ENCODE results near the gene CLDN8.

Gene CLDN8

GRCh38 chr21:30186242-30186641 is 29.7 kb downstream of the CLDN8 start:
- TF ChIP-seq CTCF (conservative IDR thresholded peaks at IDR 0.05; ENCODE audit: low read depth, low read length) = no peak
- no peak overlapping the region for H3K4me3 ChIP-seq (ENCODE audit: low read length)
- DNase-seq (ENCODE audit: low read depth) = no peak

GRCh38 chr21:30168086-30168485 is 47.8 kb downstream of the CLDN8 start:
- no peak overlapping the region for H3K4me3 ChIP-seq (ENCODE audit: low read length)
- no peak for TF ChIP-seq CTCF (conservative IDR thresholded peaks at IDR 0.05; ENCODE audit: low read depth, low read length)
- DNase-seq (ENCODE audit: low read depth) = no peak

- H3K4me3 ChIP-seq (ENCODE audit: low read length) = no peak within 1 kb of the TSS
- TF ChIP-seq CTCF (conservative IDR thresholded peaks at IDR 0.05; ENCODE audit: low read depth, low read length) = no peak
- no peak for DNase-seq (ENCODE audit: low read depth)
Measured at GRCh38 chr21:30166705-30167104, 49.2 kb downstream of the CLDN8 start, which contains the start of gene CLDN17. TSS of gene CLDN17 (minus strand) at chr21:30166805. CDS start at chr21:30166617, 188 bp downstream.

- no peak for TF ChIP-seq CTCF (conservative IDR thresholded peaks at IDR 0.05; ENCODE audit: low read depth, low read length)
- no peak for DNase-seq (ENCODE audit: low read depth)
- H3K4me3 ChIP-seq (ENCODE audit: low read length) = no peak overlapping the region
Measured at GRCh38 chr21:30166171-30166570, 49.7 kb downstream of the CLDN8 start.

- TF ChIP-seq CTCF (conservative IDR thresholded peaks at IDR 0.05; ENCODE audit: low read depth, low read length) = no peak
- DNase-seq (ENCODE audit: low read depth) = no peak
- H3K4me3 ChIP-seq (ENCODE audit: low read length) = no peak overlapping the region
Measured at GRCh38 chr21:30164796-30165195, 51.1 kb downstream of the CLDN8 start.

All from retinal pigment epithelial cell (primary cell).